HCT116 (cell line): ENCODE results near the gene TMEM44. TPM values are rescaled to one million over a fixed set of nuclear protein-coding genes. Genes with fewer than 3 reads are reported as not detected.

Experiments used
- ATAC-seq: fragments of 200-7000 bp; cut with Tn5 transposase; 2 replicates; pipeline ENCODE4 v1.9.1; 2020; ENCODE audit warnings: mild to moderate bottlenecking, moderate library complexity
- BruUV-seq: library from RNA; stranded (reverse); fragments of 400-500 nt; replicated peaks from 2 replicates; lab custom pipeline; 2021; lab: Mats Ljungman, UMichigan
- CTCF ChIA-PET: fragments of 300-600 bp; sonication (Branson Sonifier 250); formaldehyde crosslinking; loops from one replicate; lab custom pipeline; 2021; ENCODE audit warnings: antibody characterized with exemption; lab: Charles Lee
- POLR2A ChIA-PET: fragments of 300-600, 350-600 bp; sonication (Branson Sonifier 250); formaldehyde crosslinking; loops from one replicate; lab custom pipeline; 2021; ENCODE audit warnings: antibody characterized with exemption; lab: Charles Lee
- RAD21 ChIA-PET, 2 experiments: fragments of 300-600 bp; sonication (Branson Sonifier 250); formaldehyde crosslinking; loops; one replicate each; lab custom pipeline; 2023; ENCODE audit warnings: low total read pairs in 2 of 2; ENCODE audit not compliant: uncharacterized antibody in 2 of 2, unreplicated experiment in 2 of 2, low non-redundant PET in 1 of 2; lab: Charles Lee
- DNase-seq: peaks from one replicate; pipeline ENCODE4 v3.0.0-alpha.2; 2010; ENCODE audit warnings: low read depth, low spot score
- H2AFZ ChIP-seq: fragments of 200-600 bp; shearing (Covaris generic), sonication (generic); 2 replicates; pipeline ENCODE4 v1.6.1; 2017; ENCODE audit warnings: low read depth, mixed run types, mixed read lengths, antibody characterized with exemption, low read length; ENCODE audit not compliant: poor library complexity, severe bottlenecking
- H3K27ac ChIP-seq: 2 replicates; pipeline ENCODE4 v1.5.1; 2012; ENCODE audit warnings: low read depth, low read length
- H3K27me3 ChIP-seq: fragments of 200-600 bp; sonication (generic); 2 replicates; pipeline ENCODE4 v1.6.1; 2016; ENCODE audit warnings: mixed run types, low read length, mixed read lengths; ENCODE audit not compliant: insufficient read depth
- H3K36me3 ChIP-seq, 2 experiments: fragments of 200-500 bp in 1 of 2; fragments of 200-600 bp in 1 of 2; sonication (Bioruptor generic) in 1 of 2; sonication (generic) in 1 of 2; 2 replicates each; pipeline versions ENCODE4 v1.5.1 to v1.6.1; 2014 to 2016; ENCODE audit warnings: low read length in 2 of 2, inconsistent platforms in 1 of 2, mixed read lengths in 1 of 2, mixed run types in 1 of 2; ENCODE audit not compliant: insufficient read depth in 2 of 2, control insufficient read depth in 1 of 2
- H3K4me1 ChIP-seq, 2 experiments: fragments of 200-600 bp in 1 of 2; sonication (generic) in 1 of 2; 2 replicates each; pipeline versions ENCODE4 v1.5.1 to v1.6.1; 2012 to 2017; ENCODE audit warnings: low read length in 2 of 2, inconsistent platforms in 1 of 2, mild to moderate bottlenecking in 1 of 2, mixed read lengths in 1 of 2, mixed run types in 1 of 2, moderate library complexity in 1 of 2; ENCODE audit not compliant: insufficient read depth in 2 of 2, control insufficient read depth in 1 of 2
- H3K4me2 ChIP-seq: fragments of 200-600 bp; sonication (generic); 2 replicates; pipeline ENCODE4 v1.6.1; 2017; ENCODE audit warnings: mixed run types, low read length, mixed read lengths
- H3K4me3 ChIP-seq, 2 experiments: fragments of 200-600 bp in 1 of 2; sonication (generic) in 1 of 2; replicated peaks in 1 of 2; 2 replicates each; pipeline ENCODE4 v1.5.1; 2011 to 2016; ENCODE audit warnings: low read length in 2 of 2, control low read depth in 1 of 2, low read depth in 1 of 2, mild to moderate bottlenecking in 1 of 2, mixed read lengths in 1 of 2, mixed run types in 1 of 2
- H3K79me2 ChIP-seq: fragments of 200-600 bp; sonication (generic); 2 replicates; pipeline ENCODE4 v1.6.1; 2017; ENCODE audit warnings: mild to moderate bottlenecking, mixed run types, low read length, moderate library complexity, mixed read lengths; ENCODE audit not compliant: insufficient read depth
- H3K9ac ChIP-seq: fragments of 200-600 bp; sonication (generic); 2 replicates; pipeline ENCODE4 v1.6.1; 2016; ENCODE audit warnings: low read length, mixed read lengths
- H3K9me2 ChIP-seq: fragments of 200-600 bp; sonication (generic), shearing (Covaris generic); 2 replicates; pipeline ENCODE4 v1.6.1; 2017; ENCODE audit warnings: mixed run types, mild to moderate bottlenecking, moderate library complexity; ENCODE audit not compliant: insufficient read depth
- H3K9me3 ChIP-seq, 2 experiments: fragments of 200-500 bp in 1 of 2; fragments of 200-600 bp in 1 of 2; sonication (Bioruptor generic) in 1 of 2; sonication (generic) in 1 of 2; 2 replicates each; pipeline ENCODE4 v1.6.1; 2014 to 2017; ENCODE audit warnings: low read length in 2 of 2, mixed read lengths in 2 of 2, inconsistent platforms in 1 of 2, low read depth in 1 of 2, mild to moderate bottlenecking in 1 of 2, mixed run types in 1 of 2, moderate library complexity in 1 of 2; ENCODE audit not compliant: control insufficient read depth in 1 of 2, insufficient read depth in 1 of 2
- H4K20me1 ChIP-seq: fragments of 200-600 bp; sonication (generic), shearing (Covaris generic); 2 replicates; pipeline ENCODE4 v1.6.1; 2017; ENCODE audit warnings: mixed run types, mild to moderate bottlenecking, moderate library complexity; ENCODE audit not compliant: insufficient read depth
- CBX3 ChIP-seq: IDR thresholded peaks from 2 replicates; pipeline ENCODE4 v1.6.1; 2012; ENCODE audit warnings: low read depth
- EGR1 ChIP-seq: IDR thresholded peaks from 2 replicates; pipeline ENCODE4 v1.6.1; 2012; ENCODE audit warnings: low read depth
- EZH2 ChIP-seq: fragments of 200-600 bp; sonication (generic); IDR thresholded peaks from 2 replicates; pipeline ENCODE4 v1.6.1; 2017; ENCODE audit warnings: antibody characterized with exemption, mixed run types
- FOSL1 ChIP-seq: IDR thresholded peaks from 2 replicates; pipeline ENCODE4 v1.6.1; 2012; ENCODE audit warnings: low read depth
- RAD21 ChIP-seq: IDR thresholded peaks from 2 replicates; pipeline ENCODE4 v1.6.1; 2012; ENCODE audit warnings: low read depth, mild to moderate bottlenecking
- YY1 ChIP-seq: IDR thresholded peaks from 2 replicates; pipeline ENCODE4 v1.6.1; 2011; ENCODE audit warnings: low read length, low read depth, moderate library complexity, mild to moderate bottlenecking; ENCODE audit not compliant: insufficient replicate concordance; ENCODE audit errors: extremely low read depth
- ZFX ChIP-seq: fragments of 450-650 bp; IDR thresholded peaks from 2 replicates; pipeline ENCODE4 v1.6.1; 2017
- intact Hi-C: fragments of 100-400 bp; cut with micrococcal nuclease; formaldehyde crosslinking; loops from 2 replicates; pipeline ENCODE4 v1.10.0; 2022
- total RNA-seq: library from RNA; stranded (reverse); gene quantifications from one replicate; pipeline ENCODE4 v1.2.1, GENCODE V29; 2021; ENCODE audit not compliant: unreplicated experiment
- TF ChIP-seq, protein P1 (sequence below): IDR thresholded peaks from 2 replicates; pipeline ENCODE4 v1.6.1; 2011; ENCODE audit warnings: mild to moderate bottlenecking, low read length, moderate library complexity; ENCODE audit not compliant: insufficient replicate concordance; ENCODE audit errors: extremely low read depth
- TF ChIP-seq, protein P2 (sequence below): IDR thresholded peaks from 2 replicates; pipeline ENCODE4 v1.6.1; 2012

Gene TMEM44
- total RNA-seq, 1 experiment from 2014 or later: 30.3 TPM

DNA sequence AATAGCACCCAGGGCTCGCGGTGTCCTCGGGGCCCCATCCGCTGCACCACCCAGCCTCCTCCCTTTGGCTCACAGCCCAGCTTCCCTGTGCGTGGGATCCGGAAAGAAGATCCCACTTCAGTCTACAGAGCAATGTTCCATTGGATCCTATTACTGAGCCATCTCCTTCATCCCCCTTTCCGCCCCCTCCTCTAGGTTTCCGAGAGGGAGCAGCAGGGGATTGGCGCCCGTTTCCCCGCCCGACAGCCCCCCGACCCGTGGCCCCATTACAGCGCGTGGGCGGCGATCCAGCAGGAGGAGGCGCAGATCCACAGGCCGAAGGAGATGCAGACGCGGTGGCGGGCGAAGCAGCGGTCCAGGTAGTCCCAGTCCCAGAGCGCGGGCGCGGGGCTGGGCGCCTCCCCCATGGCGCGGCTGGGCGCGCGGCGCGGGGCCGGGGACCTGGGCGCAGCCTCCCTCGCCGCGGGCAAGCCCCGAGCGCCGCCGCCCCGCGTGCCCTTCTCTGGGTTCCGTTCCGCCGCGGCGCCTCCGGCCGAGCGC, 340 bp downstream of the TMEM44 start:
- peaks cover 6 to 12% of the 10 kb centered on the region in 2 experiments; a peak in 1 of 4 replicates for H3K9me3 ChIP-seq
- TF ChIP-seq, protein P1, sequence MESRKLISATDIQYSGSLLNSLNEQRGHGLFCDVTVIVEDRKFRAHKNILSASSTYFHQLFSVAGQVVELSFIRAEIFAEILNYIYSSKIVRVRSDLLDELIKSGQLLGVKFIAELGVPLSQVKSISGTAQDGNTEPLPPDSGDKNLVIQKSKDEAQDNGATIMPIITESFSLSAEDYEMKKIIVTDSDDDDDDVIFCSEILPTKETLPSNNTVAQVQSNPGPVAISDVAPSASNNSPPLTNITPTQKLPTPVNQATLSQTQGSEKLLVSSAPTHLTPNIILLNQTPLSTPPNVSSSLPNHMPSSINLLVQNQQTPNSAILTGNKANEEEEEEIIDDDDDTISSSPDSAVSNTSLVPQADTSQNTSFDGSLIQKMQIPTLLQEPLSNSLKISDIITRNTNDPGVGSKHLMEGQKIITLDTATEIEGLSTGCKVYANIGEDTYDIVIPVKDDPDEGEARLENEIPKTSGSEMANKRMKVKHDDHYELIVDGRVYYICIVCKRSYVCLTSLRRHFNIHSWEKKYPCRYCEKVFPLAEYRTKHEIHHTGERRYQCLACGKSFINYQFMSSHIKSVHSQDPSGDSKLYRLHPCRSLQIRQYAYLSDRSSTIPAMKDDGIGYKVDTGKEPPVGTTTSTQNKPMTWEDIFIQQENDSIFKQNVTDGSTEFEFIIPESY: no peak
- TF ChIP-seq FOSL1: no peak
- TF ChIP-seq CBX3: no peak
- TF ChIP-seq, protein P2, sequence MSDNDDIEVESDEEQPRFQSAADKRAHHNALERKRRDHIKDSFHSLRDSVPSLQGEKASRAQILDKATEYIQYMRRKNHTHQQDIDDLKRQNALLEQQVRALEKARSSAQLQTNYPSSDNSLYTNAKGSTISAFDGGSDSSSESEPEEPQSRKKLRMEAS: no peak
- no peak for TF ChIP-seq EZH2
- TF ChIP-seq YY1: no peak
- TF ChIP-seq ZFX: peak; percentile 49; the same call in 1 of the 2 replicates
- peak; percentile 75 for TF ChIP-seq EGR1
- no peak for TF ChIP-seq RAD21
- no peaks in the 10 kb centered on the region for H4K20me1 ChIP-seq
- peaks cover 6% of the 10 kb centered on the region; the same call in 1 of the 2 replicates for H3K79me2 ChIP-seq
- H3K4me3 ChIP-seq: peak overlapping the region; percentile 69 to 74
- H3K9ac ChIP-seq: peak overlapping the region; percentile 63
- H3K4me2 ChIP-seq: peak overlapping the region; percentile 99
- peaks cover 4 to 14% of the 10 kb centered on the region in 2 experiments; a peak in 2 of 4 replicates for H3K4me1 ChIP-seq
- POLR2A ChIA-PET: no interaction called here
- H3K36me3 ChIP-seq: peaks cover 0 to 16% of the 10 kb centered on the region in 2 experiments; a peak in 2 of 4 replicates
- H3K27me3 ChIP-seq: no peaks in the 10 kb centered on the region
- DNase-seq: no peak
- no peak overlapping the region for H2AFZ ChIP-seq
- RAD21 ChIA-PET: no interaction called here
- CTCF ChIA-PET: interaction anchor here (1.0 to 1.3 kb wide), 3 partner anchors 10 to 39 kb away, joined by 4 to 10 read pairs (median 4); partner anchors contain the start of gene LSG1
- BruUV-seq: no TSS peak
- intact Hi-C loops: no loop called here
- H3K27ac ChIP-seq: peak overlapping the region; percentile 93
- no peaks in the 10 kb centered on the region for H3K9me2 ChIP-seq
- ATAC-seq: peak; percentile 70
